GM12873 (cell line): ENCODE data around the gene BRD3OS.

Experiments used
- TF ChIP-seq, protein P1 (sequence below): IDR thresholded peaks from 2 replicates; pipeline ENCODE4 v1.5.1; 2012; ENCODE audit warnings: low read depth, mild to moderate bottlenecking, moderate library complexity, low read length, control low read depth; ENCODE audit not compliant: insufficient read depth; ENCODE audit errors: missing control alignments

The BRD3OS gene

DNA sequence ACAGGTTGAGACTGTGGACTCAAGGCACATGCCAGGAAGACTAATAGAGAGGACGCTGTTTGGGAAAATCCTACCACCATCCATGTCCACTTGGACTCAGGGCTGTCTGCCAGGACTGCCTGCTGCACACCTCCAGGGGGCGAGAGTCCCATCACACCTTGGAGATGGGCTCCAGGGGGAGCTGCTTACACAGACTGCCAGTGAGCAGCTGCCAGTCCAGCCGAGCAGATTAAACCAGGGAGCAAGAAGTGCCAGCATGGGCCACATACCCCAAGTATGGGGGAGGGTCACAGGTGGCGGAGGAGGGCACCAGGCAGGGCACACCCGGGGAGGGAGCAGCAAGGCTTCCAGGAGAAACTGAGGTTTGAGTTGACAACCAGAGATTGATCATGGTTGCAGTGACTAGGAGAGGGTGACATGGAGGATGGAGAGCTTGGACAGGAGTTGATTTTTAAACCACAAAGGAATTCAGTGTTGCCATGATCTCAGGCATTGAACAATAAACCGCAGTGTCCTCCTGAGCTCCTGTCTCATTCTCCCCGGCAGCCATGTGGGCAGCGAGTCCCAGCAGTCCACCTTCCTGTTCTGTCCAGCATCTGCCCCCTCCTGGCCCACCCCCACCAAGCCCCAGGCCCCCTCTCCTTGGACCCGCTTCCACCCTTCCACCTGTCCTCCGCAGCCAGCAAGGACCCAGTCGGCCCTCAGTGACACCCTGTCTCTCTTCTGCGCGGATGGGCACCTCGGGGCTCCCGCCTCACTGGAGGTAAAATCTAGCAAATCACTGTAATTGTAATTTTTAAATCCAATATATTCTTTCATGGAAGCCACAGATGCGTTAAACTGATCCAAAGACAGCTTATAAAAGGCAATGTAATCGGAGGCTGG, 30.0 kb upstream of the BRD3OS start:
- TF ChIP-seq, protein P1, sequence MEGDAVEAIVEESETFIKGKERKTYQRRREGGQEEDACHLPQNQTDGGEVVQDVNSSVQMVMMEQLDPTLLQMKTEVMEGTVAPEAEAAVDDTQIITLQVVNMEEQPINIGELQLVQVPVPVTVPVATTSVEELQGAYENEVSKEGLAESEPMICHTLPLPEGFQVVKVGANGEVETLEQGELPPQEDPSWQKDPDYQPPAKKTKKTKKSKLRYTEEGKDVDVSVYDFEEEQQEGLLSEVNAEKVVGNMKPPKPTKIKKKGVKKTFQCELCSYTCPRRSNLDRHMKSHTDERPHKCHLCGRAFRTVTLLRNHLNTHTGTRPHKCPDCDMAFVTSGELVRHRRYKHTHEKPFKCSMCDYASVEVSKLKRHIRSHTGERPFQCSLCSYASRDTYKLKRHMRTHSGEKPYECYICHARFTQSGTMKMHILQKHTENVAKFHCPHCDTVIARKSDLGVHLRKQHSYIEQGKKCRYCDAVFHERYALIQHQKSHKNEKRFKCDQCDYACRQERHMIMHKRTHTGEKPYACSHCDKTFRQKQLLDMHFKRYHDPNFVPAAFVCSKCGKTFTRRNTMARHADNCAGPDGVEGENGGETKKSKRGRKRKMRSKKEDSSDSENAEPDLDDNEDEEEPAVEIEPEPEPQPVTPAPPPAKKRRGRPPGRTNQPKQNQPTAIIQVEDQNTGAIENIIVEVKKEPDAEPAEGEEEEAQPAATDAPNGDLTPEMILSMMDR = peak; percentile 59

DNA sequence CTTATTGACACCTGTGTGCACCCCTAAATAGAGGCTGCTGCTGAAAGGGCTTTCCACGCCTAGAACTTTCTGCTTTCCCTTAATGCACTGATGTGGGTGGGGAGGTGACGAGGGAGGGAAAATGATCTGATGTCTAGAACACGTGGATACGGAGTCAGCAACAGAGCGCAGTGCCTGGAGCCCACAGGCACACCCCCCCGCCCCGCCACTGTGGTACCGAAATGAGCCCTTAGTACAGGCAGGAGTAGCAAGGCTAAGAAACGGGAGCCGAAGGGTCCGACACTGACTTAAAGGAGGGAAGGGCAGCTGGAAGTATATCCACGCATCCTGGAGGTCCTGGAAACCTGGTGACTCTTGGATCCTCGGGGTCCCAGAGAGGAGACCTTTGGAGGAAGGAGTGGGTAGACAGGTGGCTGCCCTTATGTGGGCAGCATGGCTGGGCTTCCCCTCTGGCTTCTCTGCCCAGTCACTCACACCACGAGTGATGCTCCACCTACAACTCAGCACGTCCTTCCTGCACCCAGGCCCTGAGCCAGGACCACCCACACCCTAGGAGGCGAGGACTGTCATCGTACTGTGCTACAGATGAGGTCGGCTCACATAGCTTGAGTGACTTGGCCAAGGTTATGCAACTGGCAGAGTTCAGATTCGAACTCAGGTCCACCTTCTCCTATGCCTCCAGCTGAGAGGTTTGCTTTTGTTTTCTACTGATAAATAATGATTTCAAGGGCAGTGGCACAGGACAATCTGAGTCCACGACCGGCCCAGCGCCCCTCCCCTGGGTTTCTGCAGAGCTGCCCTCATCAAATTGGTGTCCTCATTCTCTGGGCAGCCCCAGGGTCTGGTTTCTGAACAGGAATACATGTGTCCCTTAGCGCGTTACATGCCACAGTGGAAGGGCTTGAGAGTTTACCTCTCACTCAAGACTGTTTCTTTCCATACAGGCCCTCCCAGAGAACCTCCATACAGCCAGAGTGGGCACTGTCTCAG, 28.5 kb upstream of the BRD3OS start:
- TF ChIP-seq, protein P1 = no peak

DNA sequence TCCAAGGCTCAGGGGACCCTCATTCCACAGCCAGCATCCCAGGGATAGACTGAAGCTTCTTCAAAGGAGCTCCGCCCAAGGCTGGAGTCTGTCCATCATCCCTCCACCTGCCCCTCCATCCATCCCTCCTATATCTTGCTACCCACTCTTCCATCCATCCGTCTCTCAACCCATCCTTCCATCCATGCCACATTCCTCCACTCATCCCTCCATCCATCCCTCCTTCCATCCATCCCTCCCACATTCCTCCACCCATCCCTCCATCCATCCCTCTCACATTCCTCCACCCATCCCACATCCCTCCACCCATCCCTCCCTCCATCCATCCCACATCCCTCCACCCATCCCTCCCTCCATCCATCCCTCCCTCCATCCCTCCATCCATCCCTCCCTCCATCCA, 27.7 kb upstream of the BRD3OS start:
- TF ChIP-seq, protein P1 = no peak

DNA sequence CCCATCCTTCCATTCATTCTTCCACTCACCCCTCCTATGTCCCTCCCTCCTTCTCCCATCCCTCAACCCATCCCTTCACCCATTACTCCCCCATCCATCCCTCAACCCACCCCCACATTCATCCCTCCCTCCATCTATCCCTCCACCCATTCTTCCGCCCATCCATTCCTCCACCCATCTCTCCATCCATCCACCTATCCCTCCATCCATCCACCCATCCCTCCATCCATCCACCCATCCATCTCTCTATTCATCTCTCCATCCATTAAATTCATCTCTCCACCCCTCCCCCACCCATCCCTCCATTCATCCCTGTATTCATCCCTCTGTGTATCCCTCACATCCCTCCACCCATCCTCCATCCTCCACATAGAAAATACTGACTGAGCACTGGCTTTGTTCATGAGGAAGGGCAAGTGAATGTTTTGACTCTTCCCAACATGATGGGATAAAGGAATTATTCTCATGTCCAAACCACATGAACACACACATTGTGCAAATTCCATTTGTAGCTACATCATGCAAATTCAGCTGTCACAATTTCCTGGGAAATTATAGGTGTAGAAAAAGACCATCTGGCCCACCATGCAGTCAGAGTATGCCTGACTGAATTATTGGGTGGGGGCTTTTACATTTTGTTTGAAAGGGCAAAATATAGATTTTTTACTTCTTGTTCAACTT, 26.2 kb upstream of the BRD3OS start:
- TF ChIP-seq, protein P1 = no peak

DNA sequence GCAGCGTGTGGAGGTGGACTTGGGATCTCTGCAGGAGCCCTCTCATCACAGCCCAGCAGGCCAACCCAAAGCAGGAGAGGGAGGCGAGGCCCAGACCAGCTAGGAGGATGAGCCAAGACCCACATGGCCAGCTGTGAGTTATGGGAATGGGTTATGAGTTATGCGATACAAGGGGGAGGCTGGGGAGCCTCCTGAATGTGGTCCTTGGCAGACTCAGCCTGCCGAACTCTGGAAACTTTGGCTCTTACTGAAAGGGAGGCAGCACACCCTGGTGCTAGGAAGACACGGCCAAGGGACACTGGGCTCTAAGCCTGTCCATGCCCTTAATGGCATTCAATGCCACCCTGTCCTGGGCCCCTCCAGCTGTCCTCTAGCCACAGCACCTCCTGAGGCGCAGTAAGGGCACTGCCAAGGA, 25.4 kb upstream of the BRD3OS start:
- TF ChIP-seq, protein P1 = no peak

DNA sequence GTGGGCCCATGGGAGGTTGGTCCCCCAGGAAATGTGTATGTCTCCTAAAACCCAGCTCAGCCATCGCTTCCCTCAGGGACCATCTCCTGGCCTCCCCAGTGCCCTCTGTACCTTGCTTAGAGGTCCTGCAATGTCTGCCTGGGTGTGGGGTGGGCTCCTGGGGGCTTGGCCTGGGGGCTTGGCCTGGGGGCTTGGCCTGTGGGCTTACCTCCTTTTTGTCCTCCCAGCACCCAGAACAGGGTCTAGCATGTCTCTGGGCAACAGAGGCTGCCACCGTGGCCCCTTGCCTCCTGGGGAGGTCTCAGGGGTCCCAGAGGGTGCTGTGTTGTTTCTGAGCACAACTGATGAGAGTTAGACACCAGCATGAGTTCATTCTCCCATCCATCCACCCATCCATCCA, 22.5 kb upstream of the BRD3OS start:
- TF ChIP-seq, protein P1 = no peak

DNA sequence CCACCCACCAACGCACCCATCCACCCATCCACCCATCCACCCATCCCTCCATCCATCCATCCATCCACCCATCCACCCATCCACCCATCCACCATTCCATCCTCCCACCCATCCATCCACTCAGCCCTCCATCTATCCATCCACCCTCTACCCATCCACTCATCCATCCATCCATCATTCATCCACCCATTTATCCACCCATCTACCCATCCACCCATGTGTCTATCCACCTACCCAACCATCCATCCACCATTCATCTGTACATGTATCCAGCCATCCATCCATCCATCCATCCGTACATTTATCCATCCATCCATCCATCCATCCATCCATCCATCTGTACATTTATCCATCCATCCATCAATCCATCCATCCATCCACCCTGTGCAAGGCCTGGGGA, 22.0 kb upstream of the BRD3OS start:
- TF ChIP-seq, protein P1 = no peak
